ENCODE measurements around the gene WDR41. TPM values are rescaled to one million over a fixed set of nuclear protein-coding genes. Genes with fewer than 3 reads are reported as not detected.
"Not testable (repeated sequence)": the region's sequence is repeated elsewhere in the genome, so short reads cannot be mapped to it uniquely, and the experiment has no call there.

WDR41 gene
- total RNA-seq, 4 donors from 2014 or later = 11.7 to 49.5 (median 30.8) TPM

GRCh38 chr5:77390221-77390620 is 101.9 kb downstream of the WDR41 start:
- no peaks in the 10 kb centered on the region for H3K27me3 ChIP-seq
- no peak overlapping the region for H3K27ac ChIP-seq
- no peaks in the 10 kb centered on the region for H3K4me1 ChIP-seq
- TF ChIP-seq CTCF (IDR thresholded peaks at IDR 0.05) (no peak), POLR2A (IDR thresholded peaks at IDR 0.05) (no peak)
- no peaks in the 10 kb centered on the region for H3K9me3 ChIP-seq
- H3K36me3 ChIP-seq = no peaks in the 10 kb centered on the region
- no peak overlapping the region for H3K4me3 ChIP-seq
- DNase-seq = no peak

GRCh38 chr5:77389746-77390145 is 102.4 kb downstream of the WDR41 start:
- H3K36me3 ChIP-seq = no peaks in the 10 kb centered on the region
- H3K4me3 ChIP-seq = no peak overlapping the region
- no peaks in the 10 kb centered on the region for H3K4me1 ChIP-seq
- H3K27ac ChIP-seq = no peak overlapping the region
- no peak for DNase-seq
- TF ChIP-seq POLR2A (IDR thresholded peaks at IDR 0.05) (no peak), CTCF (IDR thresholded peaks at IDR 0.05) (no peak)
- no peaks in the 10 kb centered on the region for H3K9me3 ChIP-seq
- no peaks in the 10 kb centered on the region for H3K27me3 ChIP-seq

- not testable (repeated sequence) for DNase-seq, H3K4me3 ChIP-seq, H3K36me3 ChIP-seq, H3K27ac ChIP-seq, H3K9me3 ChIP-seq, H3K4me1 ChIP-seq, H3K27me3 ChIP-seq
These were observed 105.8 kb downstream of the WDR41 start for GRCh38 chr5:77386340-77386739.

- not testable (repeated sequence) for H3K27me3 ChIP-seq, H3K27ac ChIP-seq, H3K4me3 ChIP-seq, H3K36me3 ChIP-seq, DNase-seq, H3K4me1 ChIP-seq, H3K9me3 ChIP-seq
These were observed 108.8 kb downstream of the WDR41 start for GRCh38 chr5:77383336-77383735.

Other genes with a start within 250 kb of the WDR41 start
- not detected for gene OTP, start 146.4 kb upstream of the WDR41 start, total RNA-seq

All from Peyer's patch (tissue), 4 donors.